Measurements from ENCODE around the gene CYP24A1. TPM values are rescaled to one million over a fixed set of nuclear protein-coding genes. Genes with fewer than 3 reads are reported as not detected.

The CYP24A1 gene
- total RNA-seq, 1 donor from 2014 or later: not detected

DNA sequence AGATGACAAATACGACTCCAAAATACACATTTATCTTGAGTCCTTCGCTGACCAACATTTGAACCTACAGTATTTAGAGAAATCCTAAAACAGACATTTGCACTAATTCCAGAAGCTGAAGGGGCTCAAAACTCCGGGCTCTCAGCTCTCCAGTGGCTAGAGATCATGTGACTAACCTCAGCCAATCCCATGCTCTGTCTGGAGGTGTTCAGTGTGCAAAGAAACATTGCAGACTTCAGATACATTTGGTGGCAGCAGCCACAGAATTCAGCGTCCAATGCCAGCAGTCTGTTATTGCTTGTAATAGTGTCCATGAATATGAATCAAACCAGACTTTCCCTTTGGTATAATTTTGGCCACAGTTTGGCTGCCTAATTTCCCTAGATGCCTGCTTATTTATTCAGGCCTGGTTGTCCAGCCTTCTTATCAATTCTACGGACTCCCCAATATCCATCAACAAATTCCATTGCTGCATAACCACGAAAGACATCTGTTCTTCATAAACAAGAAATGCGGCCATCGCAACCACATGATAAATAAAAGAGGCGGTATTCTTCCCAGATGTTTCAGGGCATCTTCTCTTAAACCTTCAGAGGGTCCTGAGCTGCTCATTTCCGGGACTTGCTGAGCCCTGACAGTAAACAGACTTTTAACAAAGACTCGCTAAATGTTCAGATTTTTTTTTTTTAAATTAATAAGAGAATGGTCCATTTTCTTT, 14.5 kb upstream of the CYP24A1 start:
- peaks cover 42% of the 10 kb centered on the region for H3K27me3 ChIP-seq (ENCODE audit: low read depth)
- no peak for TF ChIP-seq CTCF (IDR thresholded peaks at IDR 0.05; ENCODE audit: borderline replicate concordance)
- no peaks in the 10 kb centered on the region for H3K36me3 ChIP-seq
- intact Hi-C loops (cut with micrococcal nuclease): no loop called here
- DNase-seq: no peak
- H3K9me3 ChIP-seq (replicated peaks): no peaks in the 10 kb centered on the region
- H3K4me3 ChIP-seq: no peak overlapping the region
- no peak overlapping the region for H3K27ac ChIP-seq (replicated peaks)
- H3K4me1 ChIP-seq: no peaks in the 10 kb centered on the region

- H3K4me3 ChIP-seq: no peak overlapping the region
- H3K27me3 ChIP-seq (ENCODE audit: low read depth): peaks cover 72% of the 10 kb centered on the region
- no peaks in the 10 kb centered on the region for H3K9me3 ChIP-seq (replicated peaks)
- H3K27ac ChIP-seq (replicated peaks): no peak overlapping the region
- H3K4me1 ChIP-seq: no peaks in the 10 kb centered on the region
- no peak for DNase-seq
- no peaks in the 10 kb centered on the region for H3K36me3 ChIP-seq
- intact Hi-C loops (cut with micrococcal nuclease): no loop called here
- no peak for TF ChIP-seq CTCF (IDR thresholded peaks at IDR 0.05; ENCODE audit: borderline replicate concordance)
Measured at GRCh38 chr20:54184904-54185626, 11.3 kb upstream of the CYP24A1 start.

- H3K4me3 ChIP-seq: no peak overlapping the region
- peaks cover 82% of the 10 kb centered on the region for H3K27me3 ChIP-seq (ENCODE audit: low read depth)
- H3K27ac ChIP-seq (replicated peaks): no peak overlapping the region
- DNase-seq: no peak
- H3K9me3 ChIP-seq (replicated peaks): no peaks in the 10 kb centered on the region
- intact Hi-C loops (cut with micrococcal nuclease): no loop called here
- TF ChIP-seq CTCF (IDR thresholded peaks at IDR 0.05; ENCODE audit: borderline replicate concordance): no peak
- H3K36me3 ChIP-seq: no peaks in the 10 kb centered on the region
- H3K4me1 ChIP-seq: no peaks in the 10 kb centered on the region
Measured at GRCh38 chr20:54184071-54184470, 10.3 kb upstream of the CYP24A1 start.

DNA sequence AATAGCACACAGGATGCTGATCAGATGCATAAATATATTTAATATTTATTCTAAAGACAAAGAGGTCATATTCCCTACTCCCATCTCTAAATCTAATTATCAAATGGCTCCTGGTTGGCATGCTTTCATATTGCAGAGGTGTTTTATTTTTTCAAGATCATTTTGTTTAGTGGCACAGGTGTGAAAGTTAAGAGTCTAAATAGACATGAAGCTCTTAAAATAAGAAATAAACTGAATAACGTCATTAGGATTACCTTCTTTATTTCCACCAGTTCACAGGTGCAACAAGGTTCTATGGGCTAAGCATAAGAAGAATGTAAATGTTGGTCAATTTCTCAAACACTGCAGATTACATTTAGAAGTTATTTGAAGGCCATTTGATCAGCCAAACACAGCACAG, 7.1 kb upstream of the CYP24A1 start:
- no peak for TF ChIP-seq CTCF (IDR thresholded peaks at IDR 0.05; ENCODE audit: borderline replicate concordance)
- Histone ChIP-seq H3K4me1 (no peaks in the 10 kb centered on the region), H3K4me3 (no peak overlapping the region), H3K36me3 (no peaks in the 10 kb centered on the region), H3K9me3 (replicated peaks) (no peaks in the 10 kb centered on the region), H3K27ac (replicated peaks) (no peak overlapping the region), H3K27me3 (ENCODE audit: low read depth) (peaks cover 96% of the 10 kb centered on the region)
- intact Hi-C loops (cut with micrococcal nuclease): no loop called here
- DNase-seq: no peak

- DNase-seq: no peak
- intact Hi-C loops (cut with micrococcal nuclease): no loop called here
- H3K27me3 ChIP-seq (ENCODE audit: low read depth): peaks cover 96% of the 10 kb centered on the region
Measured at GRCh38 chr20:54179946-54180345, 6.2 kb upstream of the CYP24A1 start.

More at GRCh38 chr20:54179946-54180345, 6.2 kb upstream of the CYP24A1 start:
- no peak for TF ChIP-seq CTCF (IDR thresholded peaks at IDR 0.05; ENCODE audit: borderline replicate concordance)
- H3K9me3 ChIP-seq (replicated peaks): no peaks in the 10 kb centered on the region
- H3K27ac ChIP-seq (replicated peaks): no peak overlapping the region
- no peaks in the 10 kb centered on the region for H3K36me3 ChIP-seq
- H3K4me1 ChIP-seq: peaks cover under 1% of the 10 kb centered on the region
- H3K4me3 ChIP-seq: no peak overlapping the region

Data from left ventricle myocardium inferior (tissue), 1 donor.